ENCODE measurements around the gene PAN3. TPM values are rescaled to one million over a fixed set of nuclear protein-coding genes. Genes with fewer than 3 reads are reported as not detected.

The PAN3 gene
- total and polyA plus RNA-seq, 2 of the 8 experiments (the other 6 are each of a cell fraction or from before 2014, with no cell fraction given) = 12.7 to 39.3 TPM

DNA sequence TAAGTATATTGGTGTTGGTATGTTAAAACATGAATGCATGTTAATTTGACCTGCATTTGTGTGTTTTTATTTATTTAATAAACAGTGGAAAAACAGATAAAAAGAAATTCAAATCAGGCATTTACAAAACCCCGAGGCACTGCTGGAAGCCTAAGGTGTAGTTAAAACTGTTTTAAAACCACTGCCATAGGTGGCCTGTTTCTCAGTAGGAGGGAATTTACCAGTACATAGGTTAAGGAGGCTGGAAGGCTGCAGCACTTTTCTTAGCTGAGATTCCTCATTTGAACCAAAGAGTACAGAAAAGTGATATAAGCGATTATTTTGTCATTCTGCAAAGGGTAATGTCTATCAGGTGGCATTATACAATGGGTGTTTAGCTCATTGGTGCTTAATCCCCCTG lies 99.6 kb downstream of the PAN3 start:
- peak overlapping the region; percentile 1 to 30; a peak in 2 of 4 replicates for H3K4me2 ChIP-seq (ENCODE audit: insufficient read depth in 1 of 2, low read depth in 2 of 2, low read length in 2 of 2)
- no peak overlapping the region for H3K14ac ChIP-seq (ENCODE audit: insufficient read length)
- H4K5ac ChIP-seq (ENCODE audit: insufficient read length, low read depth, low read length) = peak overlapping the region; percentile 70
- H3K23me2 ChIP-seq (ENCODE audit: low read depth, low read length) = no peaks in the 10 kb centered on the region
- H3K4ac ChIP-seq (replicated peaks; ENCODE audit: insufficient read length, low read depth, low read length) = no peak overlapping the region
- no peak overlapping the region for H2BK120ac ChIP-seq (replicated peaks; ENCODE audit: low read depth, low read length)
- FAIRE-seq = peak; percentile 73
- H2BK20ac ChIP-seq (ENCODE audit: low read length) = no peak overlapping the region
- no peaks in the 10 kb centered on the region; a peak in 2 of 4 replicates for H3K79me2 ChIP-seq (ENCODE audit: control insufficient read depth in 1 of 2, insufficient read depth in 2 of 2, low read length in 2 of 2)
- H3K4me1 ChIP-seq (replicated peaks in 1 of 4; ENCODE audit: control insufficient read depth in 3 of 4, insufficient read depth in 4 of 4, low read length in 3 of 4) = peaks cover 0 to 8% (median 2%) of the 10 kb centered on the region in 4 experiments; a peak in 3 of 7 replicates
- no peak overlapping the region for H3K18ac ChIP-seq (ENCODE audit: extremely low read depth, low read length)
- H3K36me3 ChIP-seq (ENCODE audit: control insufficient read depth in 2 of 4, insufficient read depth in 4 of 4, low read length in 3 of 4) = peaks cover 0 to 9% (median 2%) of the 10 kb centered on the region in 4 experiments; a peak in 3 of 8 replicates
- no peak overlapping the region for H4K8ac ChIP-seq (ENCODE audit: extremely low read depth, insufficient read depth, low read length)
- no peak overlapping the region for H2BK15ac ChIP-seq (ENCODE audit: low read length)
- H2AFZ ChIP-seq (ENCODE audit: low read length) = no peak overlapping the region
- ChIA-PET POLR2A (ENCODE audit: partially characterized antibody) (no interaction called here), CTCF (ENCODE audit: partially characterized antibody) (interaction anchor here (1.2 kb wide), 1 partner anchor 69 kb away, joined by 3 read pairs; no protein-coding TSS in a partner anchor)
- H2BK5ac ChIP-seq (ENCODE audit: low read depth, low read length) = no peak overlapping the region
- H2AK5ac ChIP-seq (ENCODE audit: low read depth, low read length) = no peak overlapping the region
- H3K9ac ChIP-seq (replicated peaks in 1 of 4; ENCODE audit: extremely low read depth in 1 of 4, low read depth in 3 of 4, low read length in 3 of 4) = no peak overlapping the region
- DNase-seq (ENCODE audit: low read depth in 1 of 2, low spot score in 2 of 2) = no peak
- peaks cover 2% of the 10 kb centered on the region; the same call in 1 of the 2 replicates for H3K79me1 ChIP-seq (ENCODE audit: low read depth, low read length)
- H4K20me1 ChIP-seq (replicated peaks in 1 of 2; ENCODE audit: control insufficient read depth in 1 of 2, insufficient read depth in 2 of 2, low read length in 2 of 2) = no peaks in the 10 kb centered on the region
- no peaks in the 10 kb centered on the region for H3K9me3 ChIP-seq (ENCODE audit: insufficient read depth in 2 of 2, low read depth in 1 of 2, low read length in 1 of 2)
- H3K56ac ChIP-seq (replicated peaks; ENCODE audit: insufficient read length, low read depth, low read length) = no peak overlapping the region
- H4K91ac ChIP-seq (replicated peaks; ENCODE audit: insufficient read length, low read length) = no peak overlapping the region
- H3K27me3 ChIP-seq (replicated peaks in 1 of 4; ENCODE audit: control insufficient read depth in 3 of 4, extremely low read depth in 1 of 4, insufficient read depth in 3 of 4, low read length in 3 of 4) = no peaks in the 10 kb centered on the region
- no peak overlapping the region for H2BK12ac ChIP-seq (ENCODE audit: low read depth, low read length)
- peak overlapping the region in 1 of 4 experiments; percentile 23; a peak in 1 of 8 replicates for H3K4me3 ChIP-seq (ENCODE audit: extremely low read depth in 1 of 4, insufficient read depth in 2 of 4, low read depth in 3 of 4, low read length in 4 of 4)
- no peak overlapping the region for H3K27ac ChIP-seq (ENCODE audit: low read depth, low read length)
- no peak overlapping the region for H3K23ac ChIP-seq (ENCODE audit: insufficient read length)
- WGBS, 2 experiments (ENCODE audit: extremely low coverage in 1 of 2, insufficient coverage in 1 of 2, insufficient read length in 1 of 2, insufficient replicate concordance in 2 of 2, low coverage in 1 of 2, low lambda C conversion rate in 2 of 2, missing lambda C conversion rate in 1 of 2) = 31% methylated on average over 2 of the region's 2 CpGs; no CpG with 5 or more reads in 1 of the 2 experiments
- TF ChIP-seq KDM1A (IDR thresholded peaks at IDR 0.05; ENCODE audit: borderline replicate concordance, low read length) (no peak), SUZ12 (IDR thresholded peaks at IDR 0.05; ENCODE audit: low read length) (no peak), HDAC6 (IDR thresholded peaks at IDR 0.05; ENCODE audit: low read depth, low read length) (no peak), KDM4A (IDR thresholded peaks at IDR 0.05; ENCODE audit: low read depth, low read length, severe bottlenecking) (no peak), BACH1 (IDR thresholded peaks at IDR 0.05; ENCODE audit: low read length) (no peak), HDAC2 (IDR thresholded peaks at IDR 0.05; ENCODE audit: borderline replicate concordance in 1 of 2, low read depth in 2 of 2, low read length in 2 of 2) (no peak), EGR1 (IDR thresholded peaks at IDR 0.05; ENCODE audit: borderline replicate concordance, low read depth, low read length) (no peak), TCF12 (IDR thresholded peaks at IDR 0.05; ENCODE audit: low read depth, low read length) (no peak), TBP (IDR thresholded peaks at IDR 0.05; ENCODE audit: low read depth, low read length) (no peak), POLR2AphosphoS5 (IDR thresholded peaks at IDR 0.05; ENCODE audit: low read depth, low read length) (no peak), CBX8 (IDR thresholded peaks at IDR 0.05; ENCODE audit: borderline replicate concordance, low read depth, low read length) (no peak), CBX5 (IDR thresholded peaks at IDR 0.05; ENCODE audit: low read depth, low read length) (no peak), CEBPB (IDR thresholded peaks at IDR 0.05; ENCODE audit: low read depth, low read length) (no peak), MAFK (IDR thresholded peaks at IDR 0.05; ENCODE audit: low read depth, low read length) (no peak)
